SK-N-MC (cell line): Measurements from ENCODE around the gene AKAP6.

ENCODE experiments used
- EZH2 ChIP-seq: fragments of 200-600 bp; sonication (generic); IDR thresholded peaks from one replicate; pipeline ENCODE4 v1.6.1; 2017; ENCODE audit warnings: antibody characterized with exemption
- FOXP2 ChIP-seq: optimal IDR thresholded peaks from 2 replicates; pipeline ENCODE3; 2011; ENCODE audit warnings: mild to moderate bottlenecking, moderate library complexity; ENCODE audit not compliant: insufficient read depth; ENCODE audit errors: extremely low read length, control extremely low read depth
- POLR2AphosphoS5 ChIP-seq: IDR thresholded peaks from 2 replicates; pipeline ENCODE4 v1.6.1; 2012; ENCODE audit warnings: mild to moderate bottlenecking, low read depth, low read length, borderline replicate concordance

GRCh38 chr14:32450919-32451675 lies 122.0 kb downstream of the AKAP6 start:
- no peak for TF ChIP-seq EZH2
- TF ChIP-seq POLR2AphosphoS5, result no peak
- TF ChIP-seq FOXP2, result no peak
